Measurements from ENCODE around the gene TENT5C.
A peak's percentile ranks its signal among the peaks of the same experiment; 100 is the strongest.

Gene TENT5C

DNA sequence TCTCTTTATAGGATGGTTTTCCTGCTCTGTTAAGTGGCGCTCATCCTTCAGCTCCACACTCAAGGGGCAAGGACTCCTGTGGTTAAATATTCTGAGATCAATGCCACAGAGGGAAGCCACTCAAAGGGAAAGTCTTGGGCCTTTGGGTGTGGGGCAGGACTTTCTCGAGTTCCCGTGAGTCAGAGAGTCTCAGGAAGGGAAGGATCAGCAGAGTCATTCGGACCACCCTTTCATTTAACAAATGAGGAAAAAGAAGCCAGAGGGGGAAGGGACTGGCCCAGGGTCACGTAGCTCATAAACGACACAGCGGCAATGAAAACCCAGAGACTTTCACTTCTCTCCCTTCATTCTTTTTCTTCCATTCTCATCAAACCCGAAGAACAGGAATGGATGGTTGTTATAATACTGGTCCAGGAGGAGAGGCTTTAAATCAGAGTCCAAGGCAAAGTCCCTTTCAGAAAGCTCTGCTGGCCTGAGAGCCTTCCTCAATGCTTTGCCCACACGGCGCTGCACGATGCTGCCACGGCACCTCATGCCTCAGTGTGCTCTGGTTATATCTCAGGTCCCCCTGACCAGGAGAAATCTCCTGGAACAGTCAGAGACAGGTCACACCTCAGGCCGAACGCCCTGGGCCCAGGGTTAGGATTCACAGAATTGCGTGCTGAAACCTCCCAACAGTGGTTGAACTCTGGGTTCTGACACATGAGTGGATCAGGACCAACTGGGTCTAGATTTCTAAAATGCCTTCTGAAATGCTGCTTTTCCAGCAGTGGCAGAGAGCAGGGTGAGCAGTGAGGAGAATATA lies 65.3 kb downstream of the TENT5C start:
- Histone ChIP-seq H3K9me3 (no peaks in the 10 kb centered on the region), H3K36me3 (no peaks in the 10 kb centered on the region), H3K4me1 (no peaks in the 10 kb centered on the region), H3K27me3 (no peaks in the 10 kb centered on the region), H3K4me3 (ENCODE audit: low read depth, low read length) (no peak overlapping the region)
- TF ChIP-seq, protein P1, sequence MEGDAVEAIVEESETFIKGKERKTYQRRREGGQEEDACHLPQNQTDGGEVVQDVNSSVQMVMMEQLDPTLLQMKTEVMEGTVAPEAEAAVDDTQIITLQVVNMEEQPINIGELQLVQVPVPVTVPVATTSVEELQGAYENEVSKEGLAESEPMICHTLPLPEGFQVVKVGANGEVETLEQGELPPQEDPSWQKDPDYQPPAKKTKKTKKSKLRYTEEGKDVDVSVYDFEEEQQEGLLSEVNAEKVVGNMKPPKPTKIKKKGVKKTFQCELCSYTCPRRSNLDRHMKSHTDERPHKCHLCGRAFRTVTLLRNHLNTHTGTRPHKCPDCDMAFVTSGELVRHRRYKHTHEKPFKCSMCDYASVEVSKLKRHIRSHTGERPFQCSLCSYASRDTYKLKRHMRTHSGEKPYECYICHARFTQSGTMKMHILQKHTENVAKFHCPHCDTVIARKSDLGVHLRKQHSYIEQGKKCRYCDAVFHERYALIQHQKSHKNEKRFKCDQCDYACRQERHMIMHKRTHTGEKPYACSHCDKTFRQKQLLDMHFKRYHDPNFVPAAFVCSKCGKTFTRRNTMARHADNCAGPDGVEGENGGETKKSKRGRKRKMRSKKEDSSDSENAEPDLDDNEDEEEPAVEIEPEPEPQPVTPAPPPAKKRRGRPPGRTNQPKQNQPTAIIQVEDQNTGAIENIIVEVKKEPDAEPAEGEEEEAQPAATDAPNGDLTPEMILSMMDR (IDR thresholded peaks at IDR 0.05; ENCODE audit: low read depth, low read length): no peak
- DNase-seq: no peak

DNA sequence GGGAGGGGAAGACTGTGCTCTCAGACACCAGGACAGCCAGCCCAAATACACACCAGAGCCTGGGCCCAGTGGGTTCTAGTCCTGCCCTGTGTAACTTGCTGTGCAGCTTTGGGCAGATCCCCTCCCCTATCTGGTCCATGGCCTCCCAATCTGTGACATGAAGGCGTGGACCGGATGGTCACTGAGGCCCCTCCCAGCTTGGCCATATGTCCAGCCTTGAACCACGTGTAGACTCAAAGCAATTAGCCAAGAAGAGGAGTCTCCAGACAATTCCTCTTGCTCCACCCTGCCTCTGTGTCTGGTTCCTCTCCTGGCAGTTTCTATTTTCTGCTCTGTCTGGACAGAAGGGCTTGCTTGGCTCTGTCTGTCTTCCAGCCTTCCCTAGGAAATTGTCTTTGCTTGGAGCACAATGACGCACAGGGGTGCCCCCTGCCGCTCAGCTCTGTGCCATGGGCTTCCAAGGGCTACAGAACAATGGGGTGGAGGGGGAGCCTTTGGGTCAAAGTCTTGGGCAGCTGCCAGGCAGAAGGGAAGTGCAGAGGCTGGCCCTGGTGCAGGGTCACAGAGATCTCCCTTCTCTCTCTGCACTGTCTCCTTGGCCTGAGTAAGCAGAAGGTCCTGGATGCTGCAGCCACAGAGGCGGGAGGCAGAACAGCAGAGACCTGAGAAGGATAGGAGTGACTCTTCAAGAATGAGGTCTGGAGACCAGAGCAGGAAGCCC lies 66.1 kb downstream of the TENT5C start:
- Histone ChIP-seq H3K9me3 (no peaks in the 10 kb centered on the region), H3K27me3 (no peaks in the 10 kb centered on the region), H3K4me1 (no peaks in the 10 kb centered on the region), H3K36me3 (no peaks in the 10 kb centered on the region), H3K4me3 (ENCODE audit: low read depth, low read length) (no peak overlapping the region)
- peak; percentile 27 for DNase-seq
- TF ChIP-seq, protein P1 (IDR thresholded peaks at IDR 0.05; ENCODE audit: low read depth, low read length): peak; percentile 24; the same call in 1 of the 2 replicates

DNA sequence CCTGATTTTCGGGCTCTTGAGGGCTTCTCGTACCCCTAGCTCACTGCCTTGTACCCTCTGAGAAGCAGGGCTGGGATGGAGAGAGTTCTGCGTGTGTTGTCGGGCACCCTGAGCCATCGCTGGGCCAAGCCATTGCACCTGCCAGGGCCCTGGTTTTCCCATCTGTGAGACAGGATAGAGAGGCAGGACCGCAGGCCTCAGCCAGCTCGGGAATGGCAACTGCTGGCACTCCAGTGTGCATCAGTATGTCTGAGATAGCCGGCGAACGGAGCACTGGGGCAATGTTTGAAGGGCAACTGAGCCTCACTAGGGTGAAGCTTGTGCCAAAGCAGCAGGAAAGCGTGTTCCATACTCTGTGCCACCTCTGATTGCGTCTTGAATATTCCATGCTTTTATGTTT lies 66.9 kb downstream of the TENT5C start:
- Histone ChIP-seq H3K9me3 (no peaks in the 10 kb centered on the region), H3K4me1 (no peaks in the 10 kb centered on the region), H3K36me3 (no peaks in the 10 kb centered on the region), H3K4me3 (ENCODE audit: low read depth, low read length) (no peak overlapping the region), H3K27me3 (no peaks in the 10 kb centered on the region)
- TF ChIP-seq, protein P1 (IDR thresholded peaks at IDR 0.05; ENCODE audit: low read depth, low read length): no peak
- no peak for DNase-seq

DNA sequence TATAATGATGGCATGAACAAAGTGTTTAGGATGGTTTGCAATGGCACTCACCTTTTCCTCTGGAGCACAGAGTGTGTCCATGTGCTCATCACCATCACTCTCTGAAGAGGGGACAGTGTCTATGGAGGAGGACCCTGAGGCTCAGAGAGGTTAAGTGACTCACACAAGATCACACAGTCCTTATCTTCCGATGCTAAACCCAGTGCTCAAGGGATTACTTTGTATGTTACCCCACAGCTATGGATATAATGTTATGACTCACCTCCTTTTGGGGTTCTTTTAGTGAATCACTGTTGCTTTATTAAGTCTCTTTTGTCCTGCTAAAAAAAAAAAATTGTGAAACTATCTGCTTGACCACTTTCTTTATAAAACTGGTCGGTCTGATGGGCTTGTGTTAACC lies 67.6 kb downstream of the TENT5C start:
- Histone ChIP-seq H3K27me3 (no peaks in the 10 kb centered on the region), H3K4me1 (peaks cover 4% of the 10 kb centered on the region; the same call in 1 of the 2 replicates), H3K9me3 (no peaks in the 10 kb centered on the region), H3K36me3 (no peaks in the 10 kb centered on the region), H3K4me3 (ENCODE audit: low read depth, low read length) (no peak overlapping the region)
- TF ChIP-seq, protein P1 (IDR thresholded peaks at IDR 0.05; ENCODE audit: low read depth, low read length): no peak
- no peak for DNase-seq

DNA sequence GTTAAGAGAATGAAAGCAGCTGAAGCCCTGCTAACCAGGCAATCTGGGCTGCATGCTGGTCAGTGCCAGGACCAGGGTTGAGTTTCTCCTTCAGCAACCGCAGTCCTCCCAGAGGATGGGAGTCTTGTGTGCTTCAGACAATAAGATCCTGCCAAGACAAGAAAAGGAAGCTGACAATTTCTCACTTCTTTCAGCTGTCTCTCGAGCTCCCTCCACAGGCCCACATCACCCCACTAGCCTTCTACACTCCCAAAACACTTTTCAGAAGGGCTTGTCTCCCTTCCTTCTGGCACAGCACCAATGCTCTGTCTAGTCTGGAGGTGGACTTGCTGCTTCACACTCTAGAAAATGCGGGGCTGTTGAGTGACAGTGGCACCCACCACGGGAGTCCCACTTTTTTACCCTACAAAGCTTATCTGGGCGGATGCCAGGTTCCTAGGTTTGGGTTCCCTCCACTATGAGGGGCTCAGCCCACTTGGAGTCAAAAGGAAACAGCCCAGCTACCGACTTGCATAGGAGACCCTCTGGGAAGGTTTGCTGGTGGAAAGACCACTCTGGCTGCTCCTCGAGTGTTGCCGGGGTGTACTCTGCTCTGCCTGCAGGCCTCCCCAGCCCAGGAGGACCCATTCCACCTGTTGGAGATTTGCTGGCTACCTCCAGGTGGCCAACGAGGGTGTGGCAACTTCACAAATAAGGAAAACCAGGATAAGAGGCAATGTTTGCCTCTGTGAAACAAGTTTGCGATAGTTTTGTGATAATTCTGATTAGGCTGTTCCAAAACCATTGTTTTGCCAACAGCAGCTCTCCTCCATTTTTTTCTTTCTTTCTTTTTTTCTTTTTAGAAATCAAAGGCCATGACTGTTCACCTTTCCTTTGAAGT lies 68.9 kb downstream of the TENT5C start:
- H3K4me1 ChIP-seq: peaks cover 4% of the 10 kb centered on the region; the same call in 1 of the 2 replicates

More for the DNA sequence above, 68.9 kb downstream of the TENT5C start:
- Histone ChIP-seq H3K4me3 (ENCODE audit: low read depth, low read length) (no peak overlapping the region), H3K27me3 (no peaks in the 10 kb centered on the region), H3K9me3 (no peaks in the 10 kb centered on the region), H3K36me3 (no peaks in the 10 kb centered on the region)
- TF ChIP-seq, protein P1 (IDR thresholded peaks at IDR 0.05; ENCODE audit: low read depth, low read length): peak; percentile 6; the same call in 1 of the 2 replicates
- DNase-seq: no peak

All from BE2C (cell line).